HL-60 (cell line): ENCODE results near the gene ENO4.

ENCODE experiments used
- DNase-seq, 2 experiments: peaks; one replicate each; pipeline ENCODE4 v3.0.0-alpha.2; 2010 to 2020; ENCODE audit warnings: low read depth in 1 of 2, low spot score in 1 of 2
- H3K27ac ChIP-seq: fragments of 250-450 bp; sonication (Bioruptor Pico); replicated peaks from 2 replicates; pipeline ENCODE4 v1.5.1; 2020; ENCODE audit warnings: mild to moderate bottlenecking, moderate library complexity
- H3K27me3 ChIP-seq: fragments of 250-450 bp; sonication (Bioruptor Pico); 2 replicates; pipeline ENCODE4 v1.5.1; 2021; ENCODE audit warnings: mild to moderate bottlenecking, moderate library complexity; ENCODE audit not compliant: insufficient read depth, poor library complexity, severe bottlenecking
- H3K4me3 ChIP-seq: replicated peaks from 2 replicates; pipeline ENCODE4 v1.5.1; 2011; ENCODE audit warnings: mild to moderate bottlenecking, control low read depth, low read length; ENCODE audit not compliant: insufficient read depth
- GABPA ChIP-seq: IDR thresholded peaks from 2 replicates; pipeline ENCODE4 v1.6.1; 2012; ENCODE audit warnings: low read depth
- POLR2AphosphoS5 ChIP-seq: IDR thresholded peaks from 2 replicates; pipeline ENCODE4 v1.6.1; 2012; ENCODE audit warnings: low read depth
- SPI1 ChIP-seq: IDR thresholded peaks from 2 replicates; pipeline ENCODE4 v1.6.1; 2012; ENCODE audit warnings: low read depth, mild to moderate bottlenecking, borderline replicate concordance
- TF ChIP-seq, protein P1 (sequence below): IDR thresholded peaks from one replicate; pipeline ENCODE4 v1.5.1; 2011; ENCODE audit warnings: low read length, control low read depth, inconsistent platforms; ENCODE audit not compliant: insufficient read depth
- TF ChIP-seq, protein P2 (sequence below): IDR thresholded peaks from 2 replicates; pipeline ENCODE4 v1.6.1; 2012; ENCODE audit warnings: low read depth; ENCODE audit not compliant: insufficient replicate concordance

The ENO4 gene

GRCh38 chr10:116910910-116911309 lies 61.6 kb downstream of the ENO4 start:
- Histone ChIP-seq H3K4me3 (no peak overlapping the region), H3K27ac (no peak overlapping the region), H3K27me3 (no peaks in the 10 kb centered on the region)
- no peak for DNase-seq
- TF ChIP-seq GABPA (no peak), SPI1 (no peak), POLR2AphosphoS5 (no peak)
- TF ChIP-seq, protein P1, sequence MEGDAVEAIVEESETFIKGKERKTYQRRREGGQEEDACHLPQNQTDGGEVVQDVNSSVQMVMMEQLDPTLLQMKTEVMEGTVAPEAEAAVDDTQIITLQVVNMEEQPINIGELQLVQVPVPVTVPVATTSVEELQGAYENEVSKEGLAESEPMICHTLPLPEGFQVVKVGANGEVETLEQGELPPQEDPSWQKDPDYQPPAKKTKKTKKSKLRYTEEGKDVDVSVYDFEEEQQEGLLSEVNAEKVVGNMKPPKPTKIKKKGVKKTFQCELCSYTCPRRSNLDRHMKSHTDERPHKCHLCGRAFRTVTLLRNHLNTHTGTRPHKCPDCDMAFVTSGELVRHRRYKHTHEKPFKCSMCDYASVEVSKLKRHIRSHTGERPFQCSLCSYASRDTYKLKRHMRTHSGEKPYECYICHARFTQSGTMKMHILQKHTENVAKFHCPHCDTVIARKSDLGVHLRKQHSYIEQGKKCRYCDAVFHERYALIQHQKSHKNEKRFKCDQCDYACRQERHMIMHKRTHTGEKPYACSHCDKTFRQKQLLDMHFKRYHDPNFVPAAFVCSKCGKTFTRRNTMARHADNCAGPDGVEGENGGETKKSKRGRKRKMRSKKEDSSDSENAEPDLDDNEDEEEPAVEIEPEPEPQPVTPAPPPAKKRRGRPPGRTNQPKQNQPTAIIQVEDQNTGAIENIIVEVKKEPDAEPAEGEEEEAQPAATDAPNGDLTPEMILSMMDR, result no peak
- TF ChIP-seq, protein P2, sequence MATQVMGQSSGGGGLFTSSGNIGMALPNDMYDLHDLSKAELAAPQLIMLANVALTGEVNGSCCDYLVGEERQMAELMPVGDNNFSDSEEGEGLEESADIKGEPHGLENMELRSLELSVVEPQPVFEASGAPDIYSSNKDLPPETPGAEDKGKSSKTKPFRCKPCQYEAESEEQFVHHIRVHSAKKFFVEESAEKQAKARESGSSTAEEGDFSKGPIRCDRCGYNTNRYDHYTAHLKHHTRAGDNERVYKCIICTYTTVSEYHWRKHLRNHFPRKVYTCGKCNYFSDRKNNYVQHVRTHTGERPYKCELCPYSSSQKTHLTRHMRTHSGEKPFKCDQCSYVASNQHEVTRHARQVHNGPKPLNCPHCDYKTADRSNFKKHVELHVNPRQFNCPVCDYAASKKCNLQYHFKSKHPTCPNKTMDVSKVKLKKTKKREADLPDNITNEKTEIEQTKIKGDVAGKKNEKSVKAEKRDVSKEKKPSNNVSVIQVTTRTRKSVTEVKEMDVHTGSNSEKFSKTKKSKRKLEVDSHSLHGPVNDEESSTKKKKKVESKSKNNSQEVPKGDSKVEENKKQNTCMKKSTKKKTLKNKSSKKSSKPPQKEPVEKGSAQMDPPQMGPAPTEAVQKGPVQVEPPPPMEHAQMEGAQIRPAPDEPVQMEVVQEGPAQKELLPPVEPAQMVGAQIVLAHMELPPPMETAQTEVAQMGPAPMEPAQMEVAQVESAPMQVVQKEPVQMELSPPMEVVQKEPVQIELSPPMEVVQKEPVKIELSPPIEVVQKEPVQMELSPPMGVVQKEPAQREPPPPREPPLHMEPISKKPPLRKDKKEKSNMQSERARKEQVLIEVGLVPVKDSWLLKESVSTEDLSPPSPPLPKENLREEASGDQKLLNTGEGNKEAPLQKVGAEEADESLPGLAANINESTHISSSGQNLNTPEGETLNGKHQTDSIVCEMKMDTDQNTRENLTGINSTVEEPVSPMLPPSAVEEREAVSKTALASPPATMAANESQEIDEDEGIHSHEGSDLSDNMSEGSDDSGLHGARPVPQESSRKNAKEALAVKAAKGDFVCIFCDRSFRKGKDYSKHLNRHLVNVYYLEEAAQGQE, result no peak

DNA sequence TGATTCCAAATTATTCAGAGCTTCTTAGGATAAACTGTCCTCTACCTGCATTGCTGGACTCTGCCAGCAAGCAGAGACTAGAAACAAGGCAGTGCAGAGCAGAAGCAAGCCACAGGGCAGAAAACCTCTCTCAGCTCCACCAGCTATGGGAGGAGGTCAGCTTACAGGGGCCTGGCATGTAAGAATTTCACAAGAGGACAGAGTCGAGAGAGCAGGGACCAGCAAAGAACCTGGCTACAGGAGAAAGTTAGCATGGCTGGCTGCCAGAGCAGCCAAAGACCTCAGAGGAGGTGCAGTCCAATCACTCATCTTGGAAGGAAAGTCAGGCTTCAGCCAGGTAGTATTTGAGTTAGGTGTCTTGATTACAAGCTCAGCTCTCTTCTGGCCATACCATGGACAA lies 62.9 kb downstream of the ENO4 start:
- Histone ChIP-seq H3K4me3 (no peak overlapping the region), H3K27ac (no peak overlapping the region), H3K27me3 (no peaks in the 10 kb centered on the region)
- no peak for DNase-seq
- TF ChIP-seq, protein P1, result no peak
- TF ChIP-seq GABPA (no peak), POLR2AphosphoS5 (no peak), SPI1 (no peak)
- TF ChIP-seq, protein P2, result no peak

DNA sequence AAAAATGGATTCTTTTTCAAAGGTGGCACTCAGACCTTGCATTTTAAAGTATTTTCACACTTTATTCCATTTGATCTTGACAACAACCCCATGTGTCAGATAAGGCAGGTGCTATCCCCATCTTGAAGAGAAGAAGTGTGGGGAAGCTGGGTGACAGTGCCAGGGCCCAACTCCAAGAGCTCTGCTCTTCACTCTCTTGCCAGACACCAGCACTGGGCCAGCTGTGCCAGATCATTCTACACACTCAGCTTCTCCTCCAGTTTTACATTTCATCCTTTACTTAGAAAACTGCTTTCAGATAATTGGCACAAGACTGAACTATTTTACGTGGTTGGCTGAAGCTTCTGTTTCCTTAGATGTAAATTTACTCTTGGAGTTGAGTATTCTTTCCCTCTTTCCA lies 64.4 kb downstream of the ENO4 start:
- H3K27ac ChIP-seq, result no peak overlapping the region
- H3K4me3 ChIP-seq, result no peak overlapping the region
- no peak for DNase-seq
- H3K27me3 ChIP-seq, result no peaks in the 10 kb centered on the region
- TF ChIP-seq, protein P1, result no peak
- no peak for TF ChIP-seq GABPA
- no peak for TF ChIP-seq POLR2AphosphoS5
- TF ChIP-seq, protein P2, result no peak
